ENCODE results near the gene STARD13. TPM values are rescaled to one million over a fixed set of nuclear protein-coding genes. Genes with fewer than 3 reads are reported as not detected.

The STARD13 gene
- total RNA-seq, 1 experiment from 2014 or later: 4.1 TPM

- BruUV-seq (replicated peaks): no TSS peak
- Histone ChIP-seq H3K79me2 (ENCODE audit: insufficient read depth, low read length) (no peaks in the 10 kb centered on the region), H3K9me3 (ENCODE audit: control insufficient read depth in 1 of 2, insufficient read depth in 1 of 2, low read depth in 1 of 2, low read length in 2 of 2) (no peaks in the 10 kb centered on the region), H3K9ac (ENCODE audit: low read length) (no peak overlapping the region), H3K27me3 (ENCODE audit: insufficient read depth, low read length) (no peaks in the 10 kb centered on the region), H3K4me2 (ENCODE audit: low read length) (no peak overlapping the region), H3K4me1 (ENCODE audit: control insufficient read depth in 1 of 2, insufficient read depth in 2 of 2, low read length in 2 of 2) (peaks cover 6 to 8% of the 10 kb centered on the region in 2 experiments; a peak in 2 of 4 replicates), H3K4me3 (replicated peaks in 1 of 2; ENCODE audit: low read depth in 1 of 2, low read length in 2 of 2) (no peak overlapping the region), H3K36me3 (ENCODE audit: control insufficient read depth in 1 of 2, insufficient read depth in 2 of 2, low read length in 2 of 2) (no peaks in the 10 kb centered on the region), H3K9me2 (ENCODE audit: insufficient read depth) (peaks cover 3% of the 10 kb centered on the region; the same call in 1 of the 2 replicates), H3K27ac (ENCODE audit: low read depth, low read length) (no peak overlapping the region), H2AFZ (ENCODE audit: low read depth, low read length, poor library complexity, severe bottlenecking) (no peak overlapping the region), H4K20me1 (ENCODE audit: insufficient read depth) (no peaks in the 10 kb centered on the region)
- no peak for ATAC-seq
- TF ChIP-seq RAD21 (IDR thresholded peaks at IDR 0.05; ENCODE audit: low read depth): no peak
- no peak for TF ChIP-seq SP1 (IDR thresholded peaks at IDR 0.05; ENCODE audit: low read depth)
- TF ChIP-seq SIN3A (IDR thresholded peaks at IDR 0.05; ENCODE audit: low read depth): no peak
- no peak for TF ChIP-seq MAX (IDR thresholded peaks at IDR 0.05)
- no peak for TF ChIP-seq ATF3 (IDR thresholded peaks at IDR 0.05)
- no peak for TF ChIP-seq JUND (IDR thresholded peaks at IDR 0.05)
- no peak for TF ChIP-seq YY1 (IDR thresholded peaks at IDR 0.05; ENCODE audit: extremely low read depth, insufficient replicate concordance, low read depth, low read length)
- TF ChIP-seq EGR1 (IDR thresholded peaks at IDR 0.05; ENCODE audit: low read depth): no peak
- no peak for TF ChIP-seq EZH2 (IDR thresholded peaks at IDR 0.05)
- no peak for TF ChIP-seq EZH2phosphoT487 (IDR thresholded peaks at IDR 0.05; ENCODE audit: borderline replicate concordance)
- no peak for TF ChIP-seq CEBPB (IDR thresholded peaks at IDR 0.05; ENCODE audit: low read depth)
- TF ChIP-seq ELF1 (IDR thresholded peaks at IDR 0.05; ENCODE audit: borderline replicate concordance, low read depth): no peak
- intact Hi-C loops (cut with micrococcal nuclease): no loop called here
- DNase-seq (ENCODE audit: low read depth, low spot score): no peak
- ChIA-PET CTCF (no interaction called here), RAD21 (ENCODE audit: low non-redundant PET in 1 of 2, low total read pairs in 2 of 2, uncharacterized antibody in 2 of 2, unreplicated experiment in 2 of 2) (no interaction called here), POLR2A (no interaction called here)
Measured at GRCh38 chr13:33150662-33151061, 134.9 kb downstream of the STARD13 start.

GRCh38 chr13:33150126-33150525 lies 135.4 kb downstream of the STARD13 start:
- intact Hi-C loops (cut with micrococcal nuclease): no loop called here
- Histone ChIP-seq H3K79me2 (ENCODE audit: insufficient read depth, low read length) (no peaks in the 10 kb centered on the region), H3K36me3 (ENCODE audit: control insufficient read depth in 1 of 2, insufficient read depth in 2 of 2, low read length in 2 of 2) (no peaks in the 10 kb centered on the region), H3K9ac (ENCODE audit: low read length) (no peak overlapping the region), H3K4me2 (ENCODE audit: low read length) (no peak overlapping the region), H3K9me2 (ENCODE audit: insufficient read depth) (peaks cover 3% of the 10 kb centered on the region; the same call in 1 of the 2 replicates), H4K20me1 (ENCODE audit: insufficient read depth) (no peaks in the 10 kb centered on the region), H3K4me3 (replicated peaks in 1 of 2; ENCODE audit: low read depth in 1 of 2, low read length in 2 of 2) (no peak overlapping the region), H3K27me3 (ENCODE audit: insufficient read depth, low read length) (no peaks in the 10 kb centered on the region), H3K9me3 (ENCODE audit: control insufficient read depth in 1 of 2, insufficient read depth in 1 of 2, low read depth in 1 of 2, low read length in 2 of 2) (no peaks in the 10 kb centered on the region), H3K4me1 (ENCODE audit: control insufficient read depth in 1 of 2, insufficient read depth in 2 of 2, low read length in 2 of 2) (peaks cover 6 to 8% of the 10 kb centered on the region in 2 experiments; a peak in 2 of 4 replicates), H2AFZ (ENCODE audit: low read depth, low read length, poor library complexity, severe bottlenecking) (no peak overlapping the region), H3K27ac (ENCODE audit: low read depth, low read length) (no peak overlapping the region)
- DNase-seq (ENCODE audit: low read depth, low spot score) (no peak), ATAC-seq (no peak)
- ChIA-PET POLR2A (no interaction called here), RAD21 (ENCODE audit: low non-redundant PET in 1 of 2, low total read pairs in 2 of 2, uncharacterized antibody in 2 of 2, unreplicated experiment in 2 of 2) (no interaction called here), CTCF (no interaction called here)
- BruUV-seq (replicated peaks): no TSS peak
- TF ChIP-seq SRF (IDR thresholded peaks at IDR 0.05; ENCODE audit: low read depth) (no peak), RAD21 (IDR thresholded peaks at IDR 0.05; ENCODE audit: low read depth) (no peak), ATF3 (IDR thresholded peaks at IDR 0.05) (no peak), REST (IDR thresholded peaks at IDR 0.05; ENCODE audit: low read depth) (no peak), ZFX (IDR thresholded peaks at IDR 0.05) (no peak), FOSL1 (IDR thresholded peaks at IDR 0.05; ENCODE audit: low read depth) (no peak), JUND (IDR thresholded peaks at IDR 0.05) (no peak), POLR2A (IDR thresholded peaks at IDR 0.05; ENCODE audit: borderline replicate concordance, extremely low read depth, insufficient read depth, insufficient read length) (no peak), TCF7L2 (IDR thresholded peaks at IDR 0.05; ENCODE audit: borderline replicate concordance, extremely low read depth, insufficient read depth, insufficient read length) (no peak)
